NOMO-1 treated with DMSO at 0.1 percent for 48 hours (cell line): ENCODE data around the gene ELAPOR1.
"Not testable (repeated sequence)": the region's sequence is repeated elsewhere in the genome, so short reads cannot be mapped to it uniquely, and the experiment has no call there.

ENCODE experiments used
- DNase-seq: peaks from one replicate; lab custom pipeline; 2025; ENCODE audit not compliant: unreplicated experiment; lab: John Stamatoyannopoulos, UW

ELAPOR1 gene

DNA sequence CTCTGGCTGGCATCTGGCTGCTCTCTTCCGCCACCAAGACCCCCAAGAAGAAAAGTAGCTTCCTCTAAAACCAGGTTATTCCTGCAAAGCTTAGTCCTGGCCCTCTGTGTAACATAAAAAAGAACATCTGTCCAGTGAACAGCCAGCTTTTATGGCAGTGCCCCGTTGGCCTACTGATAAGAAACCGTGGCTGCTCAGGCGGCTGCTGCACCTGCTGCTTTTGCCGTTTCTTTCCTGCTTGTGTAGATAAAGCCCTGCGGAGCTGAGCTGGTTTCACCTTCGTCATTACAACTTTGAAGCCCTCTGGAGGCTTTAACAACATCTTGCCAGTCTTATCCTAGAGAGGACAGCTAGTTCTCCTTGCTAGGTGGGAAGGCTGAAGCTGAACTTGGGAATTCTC, 20.5 kb downstream of the ELAPOR1 start:
- DNase-seq, result no peak

DNA sequence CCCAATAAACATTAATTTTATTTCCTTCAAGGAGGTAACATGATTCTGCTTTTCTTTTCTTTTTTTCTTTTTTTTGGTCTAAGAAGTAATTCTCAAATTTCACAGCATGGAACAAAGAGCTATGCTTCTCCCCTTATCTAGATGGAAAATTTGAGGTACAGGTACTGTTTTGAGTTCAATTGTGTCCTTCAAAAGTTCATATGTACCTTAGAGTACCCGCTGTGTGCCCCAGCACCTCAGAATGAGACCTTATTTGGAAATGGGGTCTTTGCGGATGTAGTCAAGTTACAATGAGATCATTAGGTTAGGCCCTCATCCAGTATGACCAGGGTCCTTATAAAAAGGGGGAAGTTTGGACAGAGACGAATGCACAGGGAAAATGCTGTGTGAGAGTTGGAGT, 22.0 kb downstream of the ELAPOR1 start:
- no peak for DNase-seq

- DNase-seq, result no peak
Measured at GRCh38 chr1:109136766-109137165, 22.9 kb downstream of the ELAPOR1 start.

DNA sequence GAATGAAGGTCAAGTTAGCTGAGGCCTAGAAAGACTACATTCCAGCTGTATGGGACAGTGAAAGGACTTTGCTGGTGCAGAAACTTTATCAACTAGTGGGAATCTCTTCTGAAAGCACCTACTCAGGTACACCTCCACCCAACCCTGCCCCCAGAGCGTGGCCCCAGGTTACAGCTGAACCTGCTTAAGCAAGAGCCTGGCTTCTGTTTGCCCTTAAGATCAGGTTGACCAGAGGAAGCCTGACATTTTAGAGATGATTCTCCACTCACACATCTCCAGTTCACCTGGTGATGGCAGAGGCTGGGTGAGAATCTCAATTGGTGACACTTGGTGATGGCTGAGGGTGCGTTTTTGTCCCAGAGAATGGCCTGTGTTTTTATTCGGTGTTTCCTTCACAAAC, 24.0 kb downstream of the ELAPOR1 start:
- DNase-seq, result no peak

GRCh38 chr1:109138358-109138757, 24.4 kb downstream of the ELAPOR1 start:
- no peak for DNase-seq

- DNase-seq, result no peak
Measured at GRCh38 chr1:109140392-109140791, 26.5 kb downstream of the ELAPOR1 start.

DNA sequence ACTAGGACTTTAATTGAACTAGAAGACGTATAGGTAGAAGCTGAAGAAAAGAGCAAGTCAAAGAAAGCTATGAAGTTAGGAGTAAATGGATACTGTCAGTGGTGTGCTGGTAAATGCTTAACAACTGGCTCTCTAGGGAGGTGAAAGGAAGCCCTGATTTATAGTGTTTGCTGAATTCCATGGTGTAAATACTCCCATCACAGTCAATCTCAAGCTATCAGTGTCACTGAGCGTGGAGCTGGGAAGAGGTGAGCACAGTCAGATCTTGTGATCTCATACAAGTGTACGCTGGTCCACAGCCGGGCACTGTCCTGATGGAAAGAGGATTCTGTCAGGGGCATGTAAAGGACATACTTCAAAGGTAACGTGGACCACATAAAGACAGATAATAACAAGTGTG, 28.3 kb downstream of the ELAPOR1 start:
- no peak for DNase-seq

GRCh38 chr1:109142725-109143124, 28.8 kb downstream of the ELAPOR1 start:
- not testable (repeated sequence) for DNase-seq

DNA sequence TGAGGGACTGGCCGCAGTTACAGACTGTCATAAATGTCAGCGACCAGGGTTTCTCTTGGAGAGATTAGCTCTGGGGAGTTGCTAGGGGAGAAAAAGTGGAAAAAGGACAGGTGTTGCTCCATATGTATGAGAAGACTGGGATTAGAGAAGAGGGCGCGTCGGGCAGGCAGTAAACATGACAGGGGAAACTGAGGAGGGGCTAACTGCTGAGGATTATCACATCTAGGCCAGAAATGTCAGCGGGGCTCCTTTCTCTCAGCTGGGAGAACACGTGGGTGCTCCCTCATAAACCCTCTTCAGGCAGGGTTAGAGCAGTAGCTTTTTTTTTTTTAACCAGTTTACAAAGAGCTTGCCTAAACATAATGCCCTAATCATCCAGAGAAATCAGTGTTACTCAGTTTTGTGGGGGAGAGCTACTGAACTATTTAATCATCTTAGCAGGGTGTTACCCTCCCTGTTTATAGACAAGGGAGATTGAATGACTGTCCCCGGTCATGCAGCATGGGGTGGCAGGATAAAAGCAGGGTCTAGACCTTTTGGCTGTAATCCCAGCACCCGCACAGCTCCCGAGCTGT, 35.2 kb downstream of the ELAPOR1 start:
- DNase-seq, result no peak

- no peak for DNase-seq
Measured at GRCh38 chr1:109149874-109150601, 36.1 kb downstream of the ELAPOR1 start.

DNA sequence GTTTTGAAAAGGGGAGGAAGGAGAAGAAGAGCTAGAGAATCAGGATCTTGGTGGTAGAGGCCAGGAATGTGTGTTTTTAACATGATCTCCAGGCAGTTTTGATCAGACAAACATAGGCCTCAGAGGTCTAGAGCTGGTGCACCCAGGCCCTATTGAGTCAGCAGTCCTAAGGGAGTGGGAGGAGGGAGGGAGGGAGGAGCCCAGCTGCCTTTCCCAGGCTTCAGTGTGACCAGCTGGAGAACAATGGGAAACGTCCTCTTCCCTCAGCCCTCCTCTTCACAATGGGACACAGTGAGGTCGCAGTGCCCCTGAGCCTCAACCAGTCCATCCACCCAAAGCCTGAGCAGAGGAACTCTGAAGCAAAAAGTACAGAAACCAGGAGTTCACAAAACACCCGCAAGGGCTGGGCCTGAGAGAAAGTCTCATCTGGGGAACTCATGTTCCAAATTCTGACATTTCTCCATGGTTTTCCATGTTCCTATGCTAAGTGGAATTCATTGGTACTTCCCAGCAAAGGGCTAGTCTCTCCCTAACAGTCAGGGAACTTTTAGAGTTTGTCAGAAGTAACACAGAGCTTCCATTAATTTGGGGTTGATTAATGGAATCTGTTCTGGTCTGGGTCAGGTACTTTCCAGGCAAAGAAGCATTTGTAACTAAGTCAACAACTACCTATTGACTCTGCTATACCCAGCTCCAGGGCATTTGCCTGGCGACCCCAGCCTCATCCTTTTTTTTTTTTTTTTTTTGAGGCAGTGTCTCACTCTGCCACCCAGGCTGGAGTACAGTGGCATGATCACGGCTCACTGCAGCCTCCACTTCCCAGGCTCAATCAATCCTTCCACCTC, 37.5 kb downstream of the ELAPOR1 start:
- DNase-seq, result no peak

GRCh38 chr1:109152196-109152595, 38.3 kb downstream of the ELAPOR1 start:
- no peak for DNase-seq

DNA sequence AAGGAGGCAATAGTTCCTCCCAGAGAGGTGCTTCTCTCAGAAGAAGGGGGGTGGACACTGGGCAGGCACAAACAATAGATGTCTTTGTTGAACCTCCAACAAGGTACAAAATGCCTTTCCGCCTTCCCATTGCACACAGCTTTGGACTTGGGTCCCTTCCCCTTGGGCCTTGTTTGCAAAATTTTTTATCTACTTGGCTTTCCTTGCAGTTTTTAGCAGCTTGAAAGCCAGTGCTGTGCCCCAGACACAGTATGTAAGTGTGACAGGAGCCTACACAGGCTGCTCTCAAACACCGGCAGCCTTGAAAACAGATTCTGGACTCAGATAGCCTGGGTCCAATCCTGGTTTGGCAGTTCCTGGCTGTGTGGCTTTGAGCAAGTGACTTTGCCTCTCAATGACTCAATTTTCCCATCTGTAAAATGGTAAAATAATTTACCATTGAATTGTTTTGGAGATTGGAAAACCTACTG, 43.0 kb downstream of the ELAPOR1 start:
- DNase-seq, result no peak

- no peak for DNase-seq
Measured at GRCh38 chr1:109158433-109158832, 44.5 kb downstream of the ELAPOR1 start.

DNA sequence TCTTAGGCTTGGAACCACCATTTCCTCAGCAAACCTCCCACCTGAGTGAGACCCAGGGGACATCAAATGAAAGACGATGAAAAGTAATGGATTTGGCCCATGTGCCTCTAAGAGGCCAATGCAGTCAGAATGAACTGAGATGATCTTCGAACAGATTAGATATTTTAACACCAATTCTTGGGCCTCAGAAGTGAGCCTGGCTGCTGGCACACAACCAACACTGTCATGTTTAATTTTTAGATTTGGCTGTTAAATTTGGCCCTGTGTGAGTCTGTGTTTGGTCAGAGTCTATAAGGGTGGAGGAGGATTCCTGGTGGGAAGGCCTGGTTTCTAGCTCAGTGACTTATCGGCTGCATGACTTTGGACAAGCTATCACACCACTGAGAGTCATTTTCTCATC, 45.4 kb downstream of the ELAPOR1 start:
- no peak for DNase-seq

DNA sequence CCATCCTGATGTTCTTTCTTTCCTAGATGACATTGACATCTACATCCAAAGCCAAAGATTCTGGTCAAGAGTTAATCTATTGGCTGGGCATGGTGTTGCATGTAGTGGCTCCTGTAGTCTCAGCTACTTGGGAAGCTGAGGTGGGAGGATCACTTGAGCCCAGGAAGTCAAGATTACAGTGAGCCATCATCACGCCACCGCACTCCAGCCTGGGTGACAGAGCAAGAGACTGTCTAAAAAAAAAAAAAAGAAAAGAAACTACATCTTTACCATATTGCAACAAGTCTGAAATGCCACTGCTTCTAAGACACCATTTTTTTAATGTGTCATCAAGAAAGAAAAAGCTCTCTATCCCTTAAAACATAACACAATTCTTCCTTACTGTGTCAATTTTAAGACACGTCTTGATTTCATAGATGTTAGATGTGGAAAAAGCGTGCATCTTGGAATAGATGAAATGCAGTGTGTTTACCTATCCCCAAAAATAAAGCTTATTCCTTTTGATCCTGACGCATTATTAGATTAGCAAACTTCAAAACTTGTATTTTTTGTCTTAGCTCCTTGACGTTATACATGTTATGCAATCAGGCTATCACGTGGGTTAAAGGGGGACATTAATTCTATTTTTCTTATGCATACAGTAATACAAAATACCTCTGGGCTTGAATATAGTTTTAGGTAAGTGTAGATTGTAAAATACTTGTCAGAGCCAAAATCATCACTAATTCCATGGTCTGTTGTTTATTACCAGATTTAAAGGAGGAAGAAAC, 46.3 kb downstream of the ELAPOR1 start:
- no peak for DNase-seq

DNA sequence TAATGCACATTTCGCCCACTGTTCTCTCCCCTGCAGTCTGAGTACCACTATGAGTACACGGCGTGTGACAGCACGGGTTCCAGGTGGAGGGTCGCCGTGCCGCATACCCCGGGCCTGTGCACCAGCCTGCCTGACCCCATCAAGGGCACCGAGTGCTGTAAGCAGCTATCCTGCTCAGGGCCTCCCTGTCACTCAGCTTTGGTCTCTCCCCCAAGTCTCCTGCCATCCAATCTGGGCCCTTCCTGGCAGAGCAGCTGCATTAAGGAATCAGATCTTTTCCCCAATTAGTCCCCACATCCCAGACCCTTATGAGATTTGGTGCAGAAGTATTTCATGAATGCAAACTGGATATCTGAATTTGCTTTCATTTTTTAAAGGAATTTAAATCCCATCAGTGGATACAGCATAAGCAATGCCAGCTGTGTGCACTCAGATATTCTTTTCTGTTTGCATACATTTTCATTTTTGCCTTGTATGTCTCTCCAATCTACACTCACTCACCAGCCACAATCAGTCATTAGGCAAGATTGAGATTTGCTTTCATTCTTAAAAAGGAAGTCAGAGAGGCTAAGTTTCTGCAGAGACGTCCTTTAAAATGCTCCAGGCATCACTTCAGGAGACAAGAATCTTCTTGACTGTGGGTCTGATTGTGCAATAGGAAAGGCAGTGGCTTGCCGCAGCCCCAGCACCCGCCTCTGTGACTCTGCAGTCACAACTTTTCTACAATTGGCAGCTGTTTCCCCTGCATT, 48.1 kb downstream of the ELAPOR1 start:
- peak; percentile 98 for DNase-seq

GRCh38 chr1:109162626-109163025, 48.7 kb downstream of the ELAPOR1 start:
- peak; percentile 42 for DNase-seq

- DNase-seq, result peak; percentile 60
Measured at GRCh38 chr1:109163551-109163950, 49.6 kb downstream of the ELAPOR1 start.
